Spleen (tissue), 7 donors: ENCODE measurements around the gene NECTIN3.

Experiments used
- POLR2A ChIP-seq, 3 donors: fragments of 450-650 bp; IDR thresholded peaks; one replicate each; pipeline ENCODE4 v1.5.1; 2017; ENCODE audit warnings: antibody characterized with exemption in 3 of 3, mild to moderate bottlenecking in 1 of 3
- TF ChIP-seq, protein P1 (sequence below), 11 experiments: fragments of 200-600 bp in 7 of 11; fragments of 450-650 bp in 4 of 11; sonication (generic) in 4 of 11; IDR thresholded peaks in 8 of 11; conservative IDR thresholded peaks in 3 of 11; 1 replicate in 7 of 11; 2 replicates in 4 of 11; pipeline versions ENCODE4 v1.4.0 to v1.8.0; 2016 to 2021; ENCODE audit warnings: antibody characterized with exemption in 11 of 11, inconsistent platforms in 4 of 11, mild to moderate bottlenecking in 1 of 11
- donor health status: DM: no; HTN: no; CAD: no; lungs with moderate emphysema.
- donor health status: DM: no; HTN: no; CAD: no.
- donor health status: DM: no; HTN: no; CAD: no.

GRCh38 chr3:111173328-111173900, 101.8 kb downstream of the NECTIN3 start:
- TF ChIP-seq, protein P1, sequence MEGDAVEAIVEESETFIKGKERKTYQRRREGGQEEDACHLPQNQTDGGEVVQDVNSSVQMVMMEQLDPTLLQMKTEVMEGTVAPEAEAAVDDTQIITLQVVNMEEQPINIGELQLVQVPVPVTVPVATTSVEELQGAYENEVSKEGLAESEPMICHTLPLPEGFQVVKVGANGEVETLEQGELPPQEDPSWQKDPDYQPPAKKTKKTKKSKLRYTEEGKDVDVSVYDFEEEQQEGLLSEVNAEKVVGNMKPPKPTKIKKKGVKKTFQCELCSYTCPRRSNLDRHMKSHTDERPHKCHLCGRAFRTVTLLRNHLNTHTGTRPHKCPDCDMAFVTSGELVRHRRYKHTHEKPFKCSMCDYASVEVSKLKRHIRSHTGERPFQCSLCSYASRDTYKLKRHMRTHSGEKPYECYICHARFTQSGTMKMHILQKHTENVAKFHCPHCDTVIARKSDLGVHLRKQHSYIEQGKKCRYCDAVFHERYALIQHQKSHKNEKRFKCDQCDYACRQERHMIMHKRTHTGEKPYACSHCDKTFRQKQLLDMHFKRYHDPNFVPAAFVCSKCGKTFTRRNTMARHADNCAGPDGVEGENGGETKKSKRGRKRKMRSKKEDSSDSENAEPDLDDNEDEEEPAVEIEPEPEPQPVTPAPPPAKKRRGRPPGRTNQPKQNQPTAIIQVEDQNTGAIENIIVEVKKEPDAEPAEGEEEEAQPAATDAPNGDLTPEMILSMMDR (IDR thresholded peaks at IDR 0.05 in 8 of 11, conservative IDR thresholded peaks at IDR 0.05 in 3 of 11): no peak
- TF ChIP-seq POLR2A (IDR thresholded peaks at IDR 0.05): no peak
